DND-41 (cell line): ENCODE data around the gene ITPR1.

Source experiments
- CTCF ChIP-seq: IDR thresholded peaks from 2 replicates; pipeline ENCODE4 v1.5.1; 2012; ENCODE audit warnings: borderline replicate concordance, low read length, moderate library complexity, mild to moderate bottlenecking; ENCODE audit not compliant: poor library complexity, severe bottlenecking; ENCODE audit errors: extremely low read depth
- EZH2 ChIP-seq: IDR thresholded peaks from 3 replicates; pipeline ENCODE4 v1.6.1; 2012; ENCODE audit warnings: borderline replicate concordance, low read depth, mild to moderate bottlenecking, moderate library complexity, low read length, inconsistent platforms; ENCODE audit not compliant: severe bottlenecking

- no peak for TF ChIP-seq CTCF
- TF ChIP-seq EZH2, result no peak
These were observed 337.4 kb downstream of the ITPR1 start for GRCh38 chr3:4830586-4830914.
